HG02885 (cell line): Measurements from ENCODE around the gene TBC1D10B.
"Not testable (repeated sequence)": the region's sequence is repeated elsewhere in the genome, so short reads cannot be mapped to it uniquely, and the experiment has no call there.

Experiments
- ATAC-seq: cut with Tn5 transposase; IDR thresholded peaks from one replicate; pipeline ENCODE4 v1.9.1; 2021; ENCODE audit warnings: mild to moderate bottlenecking; ENCODE audit not compliant: unreplicated experiment, poor library complexity

Gene TBC1D10B

DNA sequence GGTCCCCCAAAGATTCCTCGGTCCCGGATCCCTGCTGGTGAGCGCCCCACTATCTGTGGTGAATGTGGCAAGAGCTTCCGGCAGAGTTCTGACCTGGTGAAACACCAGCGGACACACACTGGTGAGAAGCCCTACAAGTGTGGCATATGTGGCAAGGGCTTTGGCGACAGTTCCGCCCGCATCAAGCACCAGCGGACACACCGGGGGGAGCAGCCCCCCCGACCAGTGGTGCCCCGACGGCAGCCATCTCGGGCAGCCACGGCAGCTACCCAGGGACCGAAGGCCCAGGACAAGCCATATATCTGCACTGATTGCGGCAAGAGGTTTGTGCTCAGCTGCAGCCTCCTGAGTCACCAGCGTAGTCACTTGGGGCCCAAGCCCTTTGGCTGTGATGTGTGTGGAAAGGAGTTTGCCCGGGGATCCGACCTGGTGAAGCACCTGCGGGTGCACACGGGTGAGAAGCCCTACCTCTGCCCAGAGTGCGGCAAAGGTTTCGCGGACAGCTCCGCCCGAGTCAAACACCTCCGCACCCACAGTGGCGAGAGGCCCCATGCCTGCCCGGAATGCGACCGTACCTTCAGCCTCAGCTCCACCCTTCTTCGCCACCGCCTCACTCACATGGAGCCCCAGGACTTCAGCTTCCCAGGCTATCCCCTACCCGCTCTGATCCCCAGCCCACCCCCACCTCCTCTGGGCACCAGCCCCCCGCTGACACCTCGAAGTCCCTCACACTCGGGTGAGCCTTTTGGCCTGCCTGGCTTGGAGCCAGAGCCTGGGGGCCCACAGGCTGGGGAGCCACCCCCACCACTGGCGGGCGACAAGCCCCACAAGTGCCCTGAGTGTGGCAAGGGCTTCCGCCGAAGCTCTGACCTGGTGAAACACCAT lies 27.7 kb upstream of the TBC1D10B start:
- ATAC-seq = no peak

DNA sequence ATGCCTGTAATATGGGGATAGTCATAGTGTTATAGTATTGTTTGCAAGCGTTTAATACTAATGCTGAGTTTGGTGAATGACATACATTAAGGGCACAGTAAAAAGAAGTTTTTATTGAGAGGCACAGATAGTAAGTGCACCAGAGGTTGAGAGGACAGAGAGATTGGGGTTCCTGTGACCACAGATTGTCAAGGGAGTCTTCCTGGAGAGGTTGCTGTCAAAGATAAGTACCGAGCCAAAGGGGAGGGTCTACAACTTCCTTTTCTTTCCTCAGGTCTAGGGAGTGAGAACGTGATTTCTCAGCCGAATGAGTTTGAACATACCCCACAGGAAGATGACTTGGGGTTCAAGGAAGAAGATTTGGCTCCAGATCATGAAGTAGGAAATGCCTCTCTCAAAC lies 26.8 kb upstream of the TBC1D10B start:
- no peak for ATAC-seq

DNA sequence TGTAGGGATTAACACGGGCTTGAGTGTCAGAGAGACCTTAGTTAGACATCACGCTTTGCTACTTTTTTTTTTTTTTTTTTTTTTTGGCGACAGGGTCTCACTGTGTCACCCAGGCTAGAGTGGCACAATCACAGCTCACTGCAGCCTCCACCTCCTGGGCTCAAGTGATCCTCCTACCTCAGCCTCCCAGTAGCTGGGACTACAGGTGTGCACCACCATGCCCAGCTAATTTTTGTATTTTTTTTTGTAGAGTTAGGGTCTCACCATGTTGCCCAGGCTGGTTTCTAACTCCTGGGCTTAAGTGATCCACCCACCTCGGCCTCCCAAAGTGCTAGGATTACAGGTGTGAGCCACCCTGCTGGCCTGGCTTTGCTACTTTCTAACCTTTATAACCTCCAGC lies 26.3 kb upstream of the TBC1D10B start:
- not testable (repeated sequence) for ATAC-seq

DNA sequence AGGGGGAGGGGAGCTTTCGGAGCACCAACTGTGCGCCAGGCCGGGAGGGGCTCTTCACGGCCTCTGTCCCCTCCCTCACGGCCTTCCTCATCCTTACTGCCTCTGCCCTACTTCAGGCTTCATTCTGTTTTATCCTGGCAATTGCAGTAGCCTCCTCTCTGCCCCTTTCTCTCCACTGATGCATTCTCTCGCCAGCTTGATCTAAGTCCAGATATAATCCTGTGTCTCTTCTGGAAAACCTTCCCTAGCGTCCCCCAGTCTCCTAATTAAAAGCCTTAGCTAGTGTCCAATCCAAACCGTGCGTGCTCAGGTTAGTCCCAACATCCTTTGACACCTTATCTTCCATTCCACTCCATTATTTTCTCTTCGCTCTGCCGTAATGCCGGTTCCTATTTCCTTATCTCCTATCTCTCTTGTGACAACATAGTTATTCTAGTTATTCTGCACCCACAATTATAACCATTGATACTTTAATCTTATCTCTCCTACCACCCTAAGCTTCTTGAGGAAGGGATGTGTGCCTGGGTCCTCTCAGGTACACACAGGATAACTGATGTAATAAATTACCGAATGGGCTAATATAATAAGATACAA lies 25.8 kb upstream of the TBC1D10B start:
- no peak for ATAC-seq

DNA sequence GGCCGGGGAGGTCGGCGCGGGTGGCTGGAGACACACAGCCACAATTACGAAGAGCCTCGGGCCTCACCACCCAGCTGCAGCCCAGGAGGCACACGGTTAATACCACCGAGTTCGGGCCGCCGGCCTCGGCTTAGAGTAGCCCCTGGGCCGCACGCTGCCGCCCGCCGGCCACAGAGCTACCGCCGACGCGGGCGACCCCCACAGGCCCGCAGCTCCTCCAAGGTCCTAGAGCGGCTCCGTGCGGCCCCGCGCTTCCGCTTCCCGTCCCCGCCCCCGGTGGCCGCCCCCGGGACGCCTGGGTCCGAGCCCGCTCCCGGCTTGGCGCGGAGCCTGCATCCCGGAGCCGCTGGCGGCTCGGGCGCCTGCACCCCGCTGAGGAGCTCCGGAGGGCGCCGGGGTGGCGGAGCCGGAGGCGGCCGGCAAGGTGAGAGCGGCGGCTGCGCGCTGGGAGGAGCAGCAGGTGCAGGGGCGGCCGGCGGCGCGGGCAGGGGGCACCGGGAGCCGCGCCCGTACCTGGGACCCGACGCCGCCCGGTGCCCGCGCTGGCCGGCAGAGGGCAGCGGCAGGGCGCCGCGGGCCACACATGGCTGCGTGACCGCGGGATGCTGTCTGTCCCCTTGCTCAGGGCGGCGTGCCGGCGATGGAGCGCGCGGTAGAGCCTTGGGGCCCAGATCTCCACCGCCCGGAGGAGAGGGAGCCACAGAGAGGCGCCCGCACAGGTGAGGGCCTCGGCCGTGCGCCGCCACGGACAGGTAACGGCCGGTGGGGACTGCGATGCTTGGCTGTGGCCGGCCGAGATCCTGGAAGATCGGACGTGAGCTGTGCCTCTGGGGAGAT lies 25.1 kb upstream of the TBC1D10B start, which contains the start of gene ZNF48:
Gene ZNF48, plus strand, starts transcription at position 266 of the 837 bp plus-strand sequence. Its CDS starts 375 bp downstream, at position 641.
- ATAC-seq = peak; percentile 79

DNA sequence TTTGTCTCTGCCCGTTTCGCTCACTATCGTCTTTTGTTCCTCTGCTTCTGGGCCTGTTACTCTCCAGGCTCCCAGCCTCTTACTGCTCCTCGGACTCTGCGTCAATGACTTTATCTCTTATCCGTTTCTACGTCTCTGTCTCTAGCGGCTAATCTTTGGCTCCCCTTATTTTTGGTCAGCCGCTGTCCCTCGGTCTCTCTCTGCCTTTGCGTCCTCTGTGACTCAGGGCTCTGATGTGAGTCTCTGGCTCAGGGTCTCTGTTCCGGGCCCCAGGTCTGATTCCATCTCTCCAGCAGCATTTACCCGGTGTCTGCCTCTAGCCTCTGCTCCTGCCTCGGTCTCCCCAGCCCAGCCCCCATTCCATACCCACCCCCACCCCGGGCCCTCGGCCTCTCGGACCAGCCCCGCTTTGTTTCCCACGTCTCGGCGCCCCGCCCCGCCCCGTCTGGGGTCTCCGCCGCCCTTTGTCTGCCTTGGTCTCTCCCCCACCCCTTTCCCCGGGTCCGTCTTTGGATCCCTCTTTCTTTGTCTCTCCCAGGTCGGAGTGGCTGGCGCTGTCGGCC lies 24.4 kb upstream of the TBC1D10B start:
- ATAC-seq = no peak

DNA sequence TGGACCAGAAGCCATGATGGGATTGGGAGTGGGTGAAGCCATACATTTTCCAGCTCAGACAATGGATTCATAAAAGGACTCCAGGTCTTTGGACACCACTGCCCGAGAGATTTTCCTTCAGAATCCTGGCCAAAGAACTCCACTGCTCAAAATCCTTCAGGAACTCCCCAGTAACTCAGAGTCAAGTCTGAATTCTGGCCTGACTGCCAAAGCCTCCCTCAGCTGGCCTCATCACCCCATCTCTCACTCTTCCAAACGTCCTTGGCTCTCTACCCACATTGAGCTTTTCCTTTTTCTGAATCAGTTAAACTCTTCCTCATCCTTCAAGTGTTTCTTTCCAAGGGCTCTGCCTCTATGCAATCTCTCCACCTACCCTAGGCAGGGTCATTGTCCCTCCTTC lies 13.2 kb upstream of the TBC1D10B start:
- ATAC-seq = no peak

DNA sequence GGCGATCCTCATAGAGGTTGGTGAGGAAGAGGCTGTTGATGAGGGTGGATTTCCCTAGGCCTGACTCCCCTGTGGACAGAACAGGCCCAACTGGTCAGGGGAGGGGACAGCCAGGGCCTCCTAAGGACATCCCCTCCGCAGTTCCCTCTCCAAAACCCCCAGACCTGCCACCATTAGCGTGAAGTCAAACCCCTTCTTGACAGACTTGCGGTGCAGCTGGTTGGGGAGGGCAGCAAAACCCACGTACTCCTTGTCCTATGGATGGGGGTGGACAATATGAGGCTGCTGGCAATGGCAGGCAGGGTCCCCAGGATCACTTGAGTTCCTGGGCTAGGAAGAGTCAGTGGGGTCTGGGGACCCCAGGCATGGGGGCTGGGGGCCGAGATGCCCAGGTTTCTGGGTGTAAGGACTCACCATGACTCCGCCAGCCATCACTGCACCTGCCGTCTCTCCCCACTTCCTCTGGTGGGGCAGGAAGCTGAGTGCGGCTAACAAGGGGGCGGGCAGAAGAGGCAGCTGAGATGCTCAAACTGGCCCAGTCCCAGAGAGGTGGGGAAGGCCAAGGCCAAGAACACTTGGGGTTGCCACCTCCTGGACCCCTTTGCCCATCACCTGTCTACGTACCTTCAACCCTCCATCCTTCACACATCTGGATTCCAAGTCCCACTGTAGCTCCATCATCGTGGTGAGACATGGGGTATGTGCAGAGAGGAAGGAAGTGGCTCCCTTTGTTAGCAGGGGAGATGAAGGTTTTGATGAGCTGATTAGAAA lies 12.0 kb upstream of the TBC1D10B start, which contains the start of gene SEPTIN1:
Gene SEPTIN1, minus strand, starts transcription at position 451 of the 771 bp plus-strand sequence. Its CDS starts 19 bp downstream, at position 432.
- peak; percentile 29 for ATAC-seq

DNA sequence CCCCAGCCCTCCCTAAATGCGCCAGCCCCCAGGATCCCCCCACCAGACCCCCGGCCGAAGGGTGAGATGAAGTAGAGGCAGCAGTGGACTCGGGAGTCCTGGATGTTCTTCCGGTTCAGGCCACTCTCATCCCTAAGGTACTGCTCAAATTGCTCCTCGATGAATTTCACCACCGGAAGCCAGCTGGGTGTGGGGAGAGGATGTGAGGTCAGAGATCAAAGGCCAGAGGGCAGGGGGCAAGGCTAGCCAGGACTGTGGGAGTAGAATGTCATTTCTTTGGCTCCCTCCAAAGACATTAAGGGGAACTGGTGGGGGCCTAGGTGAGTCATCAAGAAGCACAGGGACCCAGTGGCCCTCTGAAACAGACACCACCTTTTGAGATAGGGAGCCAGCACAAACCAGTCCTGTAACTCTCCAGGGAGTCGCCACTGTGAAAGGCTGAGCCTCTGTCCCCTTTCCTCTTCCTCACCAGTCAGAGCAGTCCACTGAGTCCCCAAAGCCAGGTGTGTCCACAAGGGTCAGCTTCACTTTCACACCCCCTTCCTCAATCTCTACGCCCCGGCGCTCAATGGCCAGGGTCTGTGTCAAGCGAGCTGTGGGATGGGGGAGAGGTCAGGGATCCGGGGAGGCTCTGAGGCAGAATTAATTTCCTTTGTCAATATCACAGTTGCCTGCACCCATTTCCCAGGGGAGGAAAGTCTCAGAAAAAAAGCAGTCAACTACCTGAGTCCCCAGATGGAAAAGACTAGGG lies 11.2 kb upstream of the TBC1D10B start:
- ATAC-seq = no peak

DNA sequence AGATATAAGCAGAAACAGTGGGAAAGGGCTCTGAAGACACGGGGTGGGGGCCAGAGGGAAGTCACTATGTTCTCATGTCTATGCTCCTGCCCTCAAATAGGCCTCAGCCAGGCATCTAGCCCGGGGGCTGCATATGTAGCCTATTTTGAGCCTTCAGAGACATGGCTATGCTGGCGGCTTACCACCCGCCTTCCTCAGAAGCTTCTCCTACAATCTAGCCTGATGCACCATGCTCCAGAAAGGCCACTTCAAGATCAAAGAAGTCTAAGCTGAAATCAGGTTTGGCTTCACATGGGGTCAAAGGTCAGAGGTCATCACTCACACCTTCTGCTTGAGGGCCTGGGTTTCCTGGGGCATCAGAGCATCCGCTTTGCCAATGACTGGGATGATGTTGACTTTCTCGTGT lies 10.5 kb upstream of the TBC1D10B start:
- no peak for ATAC-seq

DNA sequence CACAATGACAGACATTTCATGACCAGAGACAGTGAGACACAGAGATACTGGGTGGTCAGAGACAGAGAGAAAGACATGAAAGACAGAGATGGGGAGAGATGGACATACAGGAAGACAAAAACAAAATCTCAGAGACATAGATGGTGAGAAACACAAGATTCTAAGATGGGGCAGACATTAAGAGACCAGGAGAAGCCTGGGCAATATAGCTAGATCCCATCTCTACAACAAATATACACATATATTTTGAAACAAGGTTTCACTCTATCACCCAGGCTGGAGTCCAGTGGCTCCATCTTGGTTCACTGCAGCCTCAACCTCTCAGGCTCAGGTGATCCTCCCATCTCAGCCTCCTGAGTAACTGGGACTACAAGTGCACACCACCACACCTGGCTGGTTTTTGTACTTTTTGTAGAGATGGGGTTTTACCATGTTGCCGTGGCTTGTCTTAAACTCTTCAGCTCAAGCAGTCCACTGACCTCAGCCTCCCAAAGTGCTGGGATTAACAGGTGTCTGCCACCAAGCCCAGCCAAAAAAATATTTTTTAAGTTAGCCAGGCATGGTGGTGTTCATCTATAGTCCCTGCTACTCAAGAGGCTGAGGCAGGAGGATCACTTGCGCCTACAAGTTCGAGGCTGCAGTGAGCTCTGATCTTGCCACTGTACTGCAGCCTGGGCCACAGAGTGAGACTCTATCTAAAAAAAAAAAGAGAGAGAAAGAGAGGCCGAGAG lies 9.9 kb upstream of the TBC1D10B start:
- no peak for ATAC-seq

DNA sequence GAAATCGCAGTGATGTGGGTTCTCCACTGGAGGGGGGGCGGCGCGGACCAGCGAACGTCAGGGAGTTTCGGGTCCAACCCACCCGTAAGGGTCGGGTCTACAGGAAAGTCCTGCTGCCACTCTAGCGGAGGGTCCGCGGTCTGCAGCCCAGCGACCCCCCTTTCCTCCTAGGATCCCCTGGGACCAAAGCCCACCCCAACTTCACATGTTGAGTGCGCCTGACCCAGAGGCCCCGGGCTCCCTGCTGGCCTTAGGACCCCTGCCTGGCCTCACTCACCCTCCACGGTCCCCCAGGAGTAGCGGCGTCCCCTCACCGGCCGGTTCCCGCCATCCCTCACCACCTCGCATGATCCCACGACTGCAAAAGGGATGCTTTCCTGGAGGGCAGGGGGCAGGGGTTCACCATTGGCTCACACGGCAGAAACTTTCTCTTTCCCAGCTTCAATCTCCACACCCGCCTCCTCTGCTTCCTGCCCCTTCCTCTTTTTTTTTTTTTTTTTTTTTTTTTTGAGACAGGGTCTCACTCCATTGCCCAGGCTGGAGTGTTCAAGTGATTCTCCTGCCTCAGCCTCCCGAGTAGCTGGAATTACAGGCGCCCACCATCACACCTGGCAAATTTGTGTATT lies 9.0 kb upstream of the TBC1D10B start:
- no peak for ATAC-seq

DNA sequence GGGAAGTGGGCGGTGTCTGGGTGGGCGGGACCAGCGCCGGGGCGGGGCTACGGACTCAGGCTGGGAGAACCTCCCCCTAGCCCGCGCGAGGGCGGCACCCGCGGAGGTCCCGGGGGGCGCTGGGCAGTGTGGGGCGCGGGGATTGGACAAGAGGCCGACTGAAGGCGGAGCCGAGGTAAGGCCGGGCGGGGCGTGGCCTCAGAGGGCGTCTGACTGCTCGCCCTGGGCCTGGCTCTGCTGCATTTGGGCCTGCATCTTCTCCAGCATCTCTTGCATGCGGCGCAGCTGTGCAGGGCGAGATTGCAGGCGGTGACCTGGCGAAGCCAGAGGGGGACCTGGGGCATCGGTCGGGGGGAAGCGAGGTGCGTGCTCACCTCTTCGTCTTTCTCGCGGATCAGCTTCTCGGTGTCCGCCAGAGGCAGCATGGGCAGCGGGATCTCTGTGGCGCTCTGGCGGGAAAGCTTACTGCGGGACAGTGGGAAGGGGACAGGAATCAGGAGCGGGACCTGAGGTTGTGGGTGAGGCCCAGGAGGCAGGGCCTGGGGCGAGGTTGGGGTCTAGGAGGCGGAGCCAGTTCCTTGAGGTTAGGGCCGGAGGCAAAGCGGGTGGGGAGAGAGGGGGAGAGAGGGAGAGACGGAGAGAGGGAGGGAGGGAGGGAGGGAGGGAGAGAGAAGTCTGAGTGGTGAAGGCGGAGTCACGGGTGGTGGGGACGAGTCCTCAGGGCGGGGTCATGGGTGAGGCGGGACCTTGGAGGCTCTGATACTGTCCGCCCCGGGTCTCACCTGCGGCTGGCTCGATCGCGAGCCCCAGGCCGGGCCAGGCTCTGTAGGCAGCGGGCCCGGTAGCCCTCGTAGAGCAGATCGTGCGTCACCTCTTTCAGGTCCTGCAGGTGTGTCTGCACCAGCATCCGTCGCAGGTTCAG lies 8.2 kb upstream of the TBC1D10B start:
- peak; percentile 91 for ATAC-seq

DNA sequence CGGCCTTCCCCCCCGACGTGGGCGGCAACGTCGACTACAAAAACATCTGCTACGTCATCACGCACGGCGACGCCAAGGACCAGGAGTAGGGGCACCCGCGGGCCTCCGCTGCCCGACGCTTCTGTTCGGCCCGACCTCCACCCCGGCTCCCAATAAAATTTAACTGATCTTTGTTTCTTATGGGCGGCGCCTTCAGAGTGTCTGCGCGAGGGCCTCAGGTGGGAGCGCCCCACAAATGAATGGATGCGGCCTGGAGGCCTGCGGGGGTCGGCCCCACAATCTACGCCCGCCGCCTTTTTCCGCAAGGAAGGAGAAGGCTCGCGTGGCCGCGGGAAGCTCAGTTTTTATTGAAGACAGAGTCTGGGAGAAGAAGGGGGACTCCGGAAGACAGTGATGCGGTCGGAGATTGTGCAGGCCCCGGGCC lies 7.5 kb upstream of the TBC1D10B start:
- peak; percentile 39 for ATAC-seq

DNA sequence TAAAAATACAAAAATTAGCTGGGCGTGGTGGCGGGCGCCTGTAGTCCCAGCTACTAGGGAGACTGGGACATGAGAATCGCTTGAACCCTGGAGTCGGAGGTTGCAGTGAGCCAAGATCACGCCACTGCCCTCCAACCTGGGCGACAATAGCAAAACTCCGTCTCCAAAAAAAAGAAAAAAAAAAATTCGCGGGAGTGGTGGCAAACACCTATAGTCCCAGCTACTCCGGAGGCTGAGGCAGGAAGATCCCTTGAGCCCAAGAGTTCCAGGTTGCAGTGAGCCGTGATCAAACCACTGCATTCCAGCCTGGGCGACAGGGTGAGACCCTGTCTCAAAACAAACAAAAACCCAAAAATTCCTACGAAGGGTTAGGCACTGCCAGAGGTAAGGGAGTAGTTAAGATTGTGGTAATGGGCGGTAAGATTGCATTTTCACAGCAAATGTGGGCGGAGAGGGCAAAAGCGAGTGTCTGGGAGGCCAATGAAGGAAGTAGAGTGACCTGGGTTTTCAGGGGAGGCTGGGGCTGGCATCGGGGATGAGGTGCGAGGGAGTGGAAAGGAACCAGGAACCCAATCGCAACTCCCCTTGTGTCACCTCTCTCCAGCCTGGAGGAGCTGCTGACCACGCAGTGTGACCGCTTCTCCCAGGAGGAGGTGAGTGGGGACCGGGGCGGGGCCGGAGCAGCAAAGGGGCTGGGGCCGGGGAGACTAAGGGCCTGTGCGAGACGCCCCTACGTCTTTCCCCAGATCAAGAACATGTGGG lies 6.9 kb upstream of the TBC1D10B start:
- no peak for ATAC-seq

DNA sequence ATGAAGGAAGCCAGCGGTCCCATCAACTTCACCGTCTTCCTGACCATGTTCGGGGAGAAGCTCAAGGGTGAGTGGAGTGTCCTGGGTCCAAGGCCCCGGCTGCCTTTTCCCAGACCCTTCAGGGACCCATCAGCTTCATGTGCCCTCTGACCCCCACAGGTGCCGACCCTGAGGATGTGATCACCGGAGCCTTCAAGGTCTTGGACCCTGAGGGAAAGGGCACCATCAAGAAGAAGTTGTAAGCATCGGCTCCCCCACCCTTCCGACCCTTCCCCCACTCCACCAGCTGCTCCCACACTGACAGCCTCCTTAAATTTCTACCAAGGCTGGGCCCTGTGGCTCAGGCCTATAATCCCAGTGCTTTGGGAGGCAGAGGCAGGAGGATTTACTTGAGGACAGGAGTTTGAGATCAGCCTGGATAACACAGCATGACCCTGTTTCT lies 6.2 kb upstream of the TBC1D10B start:
- no peak for ATAC-seq
